Activated gamma-delta T cell (primary cell): ENCODE results near the gene KCNJ16.
"Not testable (repeated sequence)": the region's sequence is repeated elsewhere in the genome, so short reads cannot be mapped to it uniquely, and the experiment has no call there.

Source experiments
- DNase-seq: peaks from one replicate; lab custom pipeline; 2025; lab: John Stamatoyannopoulos, UW
- total RNA-seq, 2 donors: gene quantifications; one replicate each; lab custom pipeline; 2026; lab: John Stamatoyannopoulos, UW

Gene KCNJ16
- total RNA-seq: 0 reads per million in 2 donors

DNA sequence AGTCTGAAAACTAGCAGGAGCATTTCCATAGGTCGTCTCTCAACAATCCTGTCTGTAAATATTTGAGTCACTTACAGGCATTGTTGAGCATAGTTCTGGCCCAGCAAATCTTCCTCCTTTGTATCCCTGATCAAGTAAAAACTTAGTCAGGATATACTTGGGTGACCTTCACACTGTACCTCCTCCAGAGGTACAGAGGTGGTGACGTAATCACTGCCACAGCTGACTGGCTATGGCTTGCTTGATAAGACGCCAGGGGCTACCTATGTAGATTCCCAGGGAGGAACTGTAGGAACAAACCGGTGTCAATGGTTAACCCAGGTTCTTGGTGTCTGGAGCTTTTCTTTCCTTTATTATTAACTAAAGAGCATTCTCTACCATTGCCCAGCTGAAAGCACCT, at the start of gene KCNJ16:
KCNJ16 (plus strand) TSS at position 270 of the 400 bp plus-strand sequence. CDS start 56,863 bp downstream, outside the sequence.
- no peak for DNase-seq

DNA sequence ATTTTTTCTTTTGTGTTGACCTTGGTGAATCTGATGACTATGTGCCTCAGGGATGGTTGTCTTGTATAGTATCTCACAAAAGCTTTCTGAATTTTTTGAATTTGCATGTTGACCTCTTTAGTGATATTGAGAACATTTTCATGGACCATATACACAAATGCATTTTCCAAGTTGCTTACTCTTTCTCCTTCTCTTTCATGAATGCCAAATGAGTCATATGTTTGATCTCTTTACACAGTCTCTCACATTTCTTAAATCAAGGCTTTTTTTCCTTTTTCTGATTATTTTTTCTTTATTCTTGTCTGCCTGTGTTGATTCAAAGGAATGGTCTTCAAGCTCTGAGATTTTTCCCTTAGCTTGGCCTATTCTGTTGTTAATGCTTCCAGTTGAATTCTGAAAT, 46.6 kb upstream of the KCNJ16 start:
- no peak for DNase-seq

DNA sequence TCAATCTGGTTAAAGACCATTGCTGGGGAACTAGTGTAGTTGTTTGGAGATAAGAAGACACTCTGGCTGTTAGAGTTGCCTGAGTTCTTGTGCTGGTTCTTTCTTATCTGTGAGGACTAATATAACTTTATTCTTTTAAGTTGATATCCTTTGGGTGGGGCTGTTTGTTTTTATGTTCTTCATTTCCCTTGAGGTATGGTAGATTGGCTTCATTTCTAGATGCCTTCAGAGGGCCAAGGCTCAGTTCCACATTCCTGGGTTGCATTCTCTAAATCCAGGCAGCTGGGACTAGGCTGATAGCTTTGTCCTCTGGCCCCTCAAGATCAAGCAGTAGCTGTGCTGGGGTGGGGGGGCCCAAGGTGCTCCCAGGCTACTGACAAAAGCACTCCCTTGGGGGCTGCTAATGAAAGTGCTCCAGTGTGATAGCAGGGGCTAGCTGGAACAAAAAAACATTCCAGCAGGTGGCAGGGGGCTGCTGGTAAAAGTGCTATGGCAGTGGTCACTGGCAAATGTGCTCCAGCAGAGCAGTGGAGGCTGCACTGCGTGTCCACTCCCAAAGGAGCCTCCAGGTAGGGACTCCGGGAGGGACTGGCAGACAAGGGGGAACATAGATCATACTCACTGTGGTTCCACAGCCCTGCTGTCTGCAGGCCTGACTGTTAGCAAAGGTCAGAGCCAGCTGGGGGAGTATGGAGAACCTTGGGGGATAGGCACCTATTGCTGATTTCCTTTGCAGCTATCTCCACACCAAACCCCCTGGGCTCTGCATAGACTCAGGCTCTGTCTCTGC, 45.9 kb upstream of the KCNJ16 start:
- DNase-seq: no peak

- DNase-seq: no peak
Observed at GRCh38 chr17:70030371-70030770, 44.7 kb upstream of the KCNJ16 start.

- DNase-seq: no peak
Observed at GRCh38 chr17:70031341-70031740, 43.7 kb upstream of the KCNJ16 start.

GRCh38 chr17:70033165-70033564, 41.9 kb upstream of the KCNJ16 start:
- DNase-seq: no peak

DNA sequence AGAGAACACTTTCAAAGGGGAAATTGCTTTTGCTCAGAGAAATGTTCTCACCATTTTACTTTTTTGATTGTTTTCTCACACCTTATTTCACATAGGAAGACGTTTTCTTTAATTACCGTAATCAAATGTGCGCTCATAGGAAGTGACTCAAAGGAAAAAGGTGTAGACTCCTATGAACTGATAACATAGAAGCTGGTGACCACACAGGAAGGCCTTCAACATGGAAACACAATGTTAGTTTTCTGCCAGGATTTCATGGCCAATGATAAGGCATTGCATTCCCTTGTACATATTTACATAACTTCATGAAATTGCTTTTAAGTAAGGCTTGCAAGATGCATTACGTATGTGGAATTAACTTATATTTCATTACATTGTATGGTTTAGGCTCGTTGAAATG, 40.9 kb upstream of the KCNJ16 start:
- no peak for DNase-seq

DNA sequence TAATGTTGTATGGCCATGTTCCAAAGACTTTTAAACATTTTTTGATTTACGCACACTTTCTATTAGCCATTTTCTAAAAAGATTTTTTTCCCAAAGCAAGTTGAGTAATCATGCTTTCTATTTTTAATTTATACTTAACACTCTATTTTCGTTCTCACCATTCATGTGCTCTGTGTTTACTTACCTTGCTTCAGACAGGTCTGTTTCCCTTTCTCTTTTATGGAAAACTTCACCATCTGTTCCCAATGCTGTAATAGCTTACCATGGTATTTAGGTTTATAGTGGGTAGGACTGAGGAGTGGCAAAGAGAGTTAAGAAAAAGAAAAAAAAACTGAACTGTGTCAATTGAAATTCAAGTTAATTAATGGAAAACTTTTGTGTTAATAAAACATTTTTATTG, 37.5 kb upstream of the KCNJ16 start:
- DNase-seq: no peak

DNA sequence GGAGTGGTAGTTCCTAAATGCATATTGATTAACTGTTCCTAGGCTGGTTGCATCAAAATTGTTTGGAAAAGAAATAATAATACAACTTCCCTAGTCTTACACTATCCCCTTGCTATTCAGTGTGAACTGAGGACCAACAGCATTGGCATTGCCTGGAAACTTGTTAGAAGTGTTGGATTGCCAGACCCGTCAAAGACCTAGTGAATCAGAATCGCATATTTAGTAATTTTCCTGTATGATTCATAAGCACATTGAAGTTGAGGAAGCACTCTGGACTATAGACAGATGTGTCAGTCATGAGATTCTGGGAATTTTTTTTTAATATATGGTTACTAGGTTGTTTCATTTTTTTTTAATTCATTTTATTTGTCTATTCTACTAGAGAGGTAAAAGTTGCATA, 34.7 kb upstream of the KCNJ16 start:
- no peak for DNase-seq

- no peak for DNase-seq
Observed at GRCh38 chr17:70041061-70041460, 34.0 kb upstream of the KCNJ16 start.

DNA sequence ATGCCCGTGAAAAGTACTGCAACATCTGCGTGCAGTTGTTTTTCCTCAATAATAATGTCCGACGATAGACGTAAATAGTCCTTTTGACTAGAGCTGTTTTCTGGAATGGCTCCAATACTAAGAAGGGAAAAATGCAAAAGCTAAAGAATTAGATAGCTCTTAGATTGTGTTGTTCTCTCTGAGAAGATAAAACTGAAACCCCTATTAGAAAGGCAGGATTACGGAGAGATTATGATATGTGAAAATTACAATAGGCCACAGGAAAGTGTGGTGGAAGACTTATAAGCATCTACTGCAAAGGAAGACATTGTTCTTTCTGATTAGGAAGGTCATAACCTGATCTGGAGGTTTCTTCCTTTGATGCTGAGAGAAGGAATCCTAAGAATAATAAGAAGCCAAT, 33.5 kb upstream of the KCNJ16 start:
- no peak for DNase-seq

DNA sequence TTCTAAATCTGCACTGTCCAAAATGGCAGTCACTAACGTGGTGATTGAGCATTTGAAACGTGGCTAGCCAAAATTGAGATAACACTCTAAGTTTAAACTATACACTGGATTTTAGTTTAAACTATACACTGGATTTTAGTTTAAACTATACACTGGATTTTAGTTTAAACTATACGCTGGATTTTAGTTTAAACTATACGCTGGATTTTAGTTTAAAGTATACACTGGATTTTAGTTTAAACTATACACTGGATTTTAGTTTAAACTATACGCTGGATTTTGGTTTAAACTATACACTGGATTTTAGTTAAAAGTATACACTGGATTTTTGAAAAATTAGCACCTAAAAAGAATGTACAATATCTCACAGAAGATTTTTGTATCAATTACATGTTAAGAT, 29.2 kb upstream of the KCNJ16 start:
- DNase-seq: not testable (repeated sequence)

GRCh38 chr17:70047619-70048419, 27.2 kb upstream of the KCNJ16 start:
- DNase-seq: no peak

- DNase-seq: no peak
Observed at GRCh38 chr17:70049801-70050591, 25.0 kb upstream of the KCNJ16 start.

GRCh38 chr17:70050931-70051330, 24.1 kb upstream of the KCNJ16 start:
- DNase-seq: no peak

DNA sequence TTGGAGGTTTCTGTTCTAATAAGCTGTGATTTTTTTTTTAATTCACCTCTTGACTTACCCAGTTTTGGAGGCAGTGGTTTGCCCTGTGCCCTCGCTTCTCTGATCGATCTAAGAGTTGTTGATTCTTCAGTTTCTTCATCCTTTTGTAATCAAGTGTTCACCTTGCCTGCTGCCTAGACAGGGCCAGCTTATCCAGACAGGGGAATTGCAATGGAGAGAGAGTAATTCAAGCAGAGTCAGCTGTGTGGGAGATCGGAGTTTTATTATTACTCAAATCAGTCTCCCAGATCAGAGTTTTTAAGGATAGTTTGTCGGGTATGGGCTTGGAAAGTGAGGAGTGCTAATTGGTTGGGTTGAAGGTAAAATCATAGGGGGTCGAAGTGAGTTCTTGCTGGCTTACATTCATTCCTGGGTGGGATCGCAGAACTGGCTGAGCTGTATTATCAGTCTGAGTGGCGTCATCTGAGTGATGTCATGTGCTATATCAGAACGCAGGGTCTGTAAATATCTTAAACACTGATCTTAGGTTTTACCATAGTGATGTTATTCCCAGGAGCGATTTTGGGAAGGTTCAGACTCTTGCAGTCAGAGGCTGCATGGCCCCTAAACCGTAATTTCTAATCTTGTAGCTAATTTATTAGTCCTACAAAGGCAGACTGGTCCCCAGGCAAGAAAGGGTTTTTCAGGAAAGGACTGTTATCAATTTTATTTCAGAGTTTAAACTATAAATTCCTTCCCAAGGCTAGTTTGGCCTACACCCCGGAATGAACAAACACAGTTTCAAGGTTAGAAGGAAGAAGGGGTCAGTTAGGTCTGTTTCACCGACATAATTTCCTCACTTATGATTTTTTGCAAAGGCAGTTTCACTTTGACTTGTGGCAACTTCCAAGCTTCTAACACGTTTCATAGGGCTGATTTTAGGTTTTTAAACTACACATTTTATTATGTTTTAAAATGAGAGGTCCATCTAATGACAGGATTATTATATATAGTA, 21.5 kb upstream of the KCNJ16 start:
- DNase-seq: no peak

GRCh38 chr17:70055000-70055399, 20.0 kb upstream of the KCNJ16 start:
- DNase-seq: no peak

GRCh38 chr17:70059071-70059470, 16.0 kb upstream of the KCNJ16 start:
- no peak for DNase-seq

- no peak for DNase-seq
Observed at GRCh38 chr17:70059649-70060048, 15.4 kb upstream of the KCNJ16 start.

DNA sequence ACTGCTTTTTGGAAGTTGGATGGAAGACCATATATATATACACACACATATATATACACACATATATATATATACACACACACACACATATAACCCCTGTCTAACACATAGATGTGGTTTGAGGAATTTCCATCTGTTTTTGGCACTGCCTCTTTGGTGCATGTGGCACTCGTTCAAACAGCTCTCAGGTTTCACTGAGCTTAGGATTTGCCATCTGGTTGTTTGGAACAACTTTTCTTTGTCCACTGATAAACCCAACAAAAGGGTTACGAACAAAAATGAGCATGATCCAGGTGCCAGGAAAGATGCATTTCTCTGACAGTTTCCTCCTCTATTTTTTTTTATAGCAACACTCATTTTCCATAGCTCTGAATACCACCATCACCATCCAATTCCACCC, 14.6 kb upstream of the KCNJ16 start:
- no peak for DNase-seq

GRCh38 chr17:70067134-70067533, 7.9 kb upstream of the KCNJ16 start:
- no peak for DNase-seq
